GM19239 (cell line): ENCODE measurements around the gene PDLIM3.
"Not testable (repeated sequence)": the region's sequence is repeated elsewhere in the genome, so short reads cannot be mapped to it uniquely, and the experiment has no call there.

Experiments
- DNase-seq: peaks from one replicate; pipeline ENCODE4 v3.0.0; 2011; ENCODE audit warnings: low spot score; ENCODE audit not compliant: insufficient read length
- FAIRE-seq: peaks from 2 replicates; lab custom pipeline; 2011; peaks lifted over from hg19 to GRCh38; lab: Jason Lieb, UNC

PDLIM3 gene

DNA sequence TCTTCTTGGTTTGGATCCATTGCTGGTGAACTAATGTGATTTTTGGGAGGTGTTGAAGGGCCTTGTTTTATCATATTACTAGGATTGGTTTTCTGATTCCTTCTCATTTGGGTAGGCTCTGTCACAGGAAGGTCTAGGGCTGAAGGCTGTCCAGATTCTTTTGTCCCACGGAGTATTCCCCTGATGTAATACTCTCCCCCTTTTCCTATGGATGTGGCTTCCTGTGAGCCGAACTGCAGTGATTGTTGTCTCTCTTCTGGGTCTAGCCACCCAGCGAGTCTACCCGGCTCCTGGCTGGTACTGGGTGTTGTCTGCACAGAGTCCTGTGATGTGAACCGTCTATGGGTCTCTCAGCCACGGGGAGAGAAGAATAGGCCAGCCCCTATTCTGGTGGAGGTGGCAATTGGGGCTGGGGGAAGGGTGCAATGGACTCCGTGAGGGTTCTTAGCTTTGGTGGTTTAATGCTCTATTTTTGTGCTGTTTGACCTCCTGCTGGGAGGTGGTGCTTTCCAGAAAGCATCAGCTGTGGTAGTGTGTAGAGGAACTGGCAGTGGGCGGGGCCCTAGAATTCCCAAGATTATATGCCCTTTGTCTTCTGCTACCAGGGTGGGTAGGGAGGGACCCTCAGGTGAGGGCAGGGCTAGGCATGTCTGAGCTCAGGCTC, 24.1 kb upstream of the PDLIM3 start:
- FAIRE-seq, DNase-seq: not testable (repeated sequence)

DNA sequence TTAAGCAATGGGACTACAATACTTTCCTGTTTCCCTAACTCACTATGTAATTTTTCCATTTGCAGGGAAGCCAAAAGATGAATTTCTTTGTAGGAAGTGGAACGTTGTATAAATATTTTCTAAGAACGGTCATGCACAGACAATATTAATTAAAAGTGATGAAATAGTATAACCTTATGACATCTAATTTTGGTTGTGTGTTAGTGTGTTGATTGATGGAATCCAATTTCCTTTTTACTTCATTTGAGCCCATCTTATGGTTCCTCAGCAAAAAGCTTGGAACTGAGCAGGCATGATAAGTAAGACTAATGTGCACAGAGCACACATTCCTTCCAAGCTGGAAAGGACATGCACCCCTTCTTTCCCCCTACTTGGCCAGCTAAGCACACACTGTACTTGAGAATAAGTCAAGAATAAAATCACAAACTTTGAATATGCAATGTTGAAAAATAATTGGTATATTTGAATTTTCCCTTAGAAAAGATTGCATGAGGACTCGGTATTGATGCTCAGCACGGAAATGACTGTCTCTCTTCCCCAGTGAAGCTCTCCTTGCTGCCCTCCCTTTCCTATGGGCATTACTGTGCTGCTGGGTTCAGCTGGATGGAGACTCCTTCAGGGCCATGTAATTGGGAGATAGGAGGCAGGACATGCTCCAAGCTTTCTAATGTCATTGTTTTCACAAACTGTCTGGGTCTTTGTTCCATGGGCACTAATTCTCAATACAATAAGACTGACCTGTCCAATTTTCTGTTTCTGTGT, 19.2 kb upstream of the PDLIM3 start:
- DNase-seq (no peak), FAIRE-seq (no peak)

DNA sequence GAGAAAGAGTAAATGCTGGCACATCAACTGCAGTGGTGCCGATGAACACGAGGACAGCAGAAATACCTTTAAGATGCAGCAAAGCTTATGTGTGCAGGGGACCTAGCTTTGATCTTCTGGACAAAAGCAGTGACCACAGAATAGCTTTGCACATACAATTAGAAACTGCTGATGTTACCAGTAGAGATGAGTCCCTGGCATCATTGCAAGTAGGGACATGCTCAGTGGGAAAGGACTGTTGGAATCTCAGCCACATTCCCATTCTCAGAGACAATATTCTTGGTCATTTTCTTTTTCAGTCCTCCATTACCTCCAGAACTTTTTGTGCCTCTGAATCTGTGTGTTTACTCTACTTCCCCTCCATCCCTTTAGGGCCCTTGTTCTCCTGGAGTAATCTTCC, 16.9 kb upstream of the PDLIM3 start:
- peak; percentile 18 for FAIRE-seq
- no peak for DNase-seq

DNA sequence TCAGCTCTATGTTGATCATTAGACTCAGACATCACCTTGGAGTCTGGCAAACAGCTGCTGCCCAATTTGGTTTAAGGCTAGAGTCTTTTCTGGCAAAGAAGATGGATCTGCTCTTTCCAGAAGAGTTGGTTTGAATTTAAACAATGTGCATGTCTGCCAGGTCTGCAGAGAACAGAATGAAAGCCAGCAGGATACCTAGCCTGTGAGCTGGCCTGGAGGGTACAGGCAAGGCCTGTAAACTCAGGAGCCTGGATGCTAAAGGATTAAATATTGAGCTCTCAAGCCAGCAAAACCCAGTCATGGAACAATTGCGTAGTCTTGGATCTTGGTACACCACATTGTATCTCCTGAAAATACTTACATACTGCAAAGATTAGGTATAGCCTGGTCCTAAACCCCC, 15.6 kb upstream of the PDLIM3 start:
- no peak for DNase-seq
- FAIRE-seq = no peak

DNA sequence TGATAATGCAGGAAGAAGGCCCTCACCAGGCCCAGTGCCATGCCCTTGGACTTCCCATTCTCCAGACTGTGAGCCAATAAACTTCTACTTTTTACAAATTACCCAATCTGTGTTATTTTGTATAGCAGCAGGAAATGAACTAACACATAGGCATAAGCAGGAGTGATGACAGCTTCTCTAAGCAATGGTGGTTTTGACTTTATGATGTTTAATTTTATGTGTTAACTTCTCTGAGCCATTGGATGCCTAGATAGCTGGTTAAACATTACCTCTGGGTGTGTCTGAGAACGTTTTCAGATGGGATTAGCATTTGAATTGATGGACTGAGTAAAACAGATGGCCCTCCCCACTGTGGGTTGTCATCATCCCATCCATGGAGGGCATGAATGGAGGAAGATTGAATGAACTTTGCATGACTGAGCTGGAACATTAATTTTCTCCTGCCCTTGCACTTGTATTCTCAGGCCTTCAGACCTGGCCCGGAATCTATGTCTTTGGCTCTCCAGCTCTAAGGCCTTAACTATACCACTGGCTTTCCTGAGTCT, 13.9 kb upstream of the PDLIM3 start:
- FAIRE-seq (no peak), DNase-seq (no peak)

DNA sequence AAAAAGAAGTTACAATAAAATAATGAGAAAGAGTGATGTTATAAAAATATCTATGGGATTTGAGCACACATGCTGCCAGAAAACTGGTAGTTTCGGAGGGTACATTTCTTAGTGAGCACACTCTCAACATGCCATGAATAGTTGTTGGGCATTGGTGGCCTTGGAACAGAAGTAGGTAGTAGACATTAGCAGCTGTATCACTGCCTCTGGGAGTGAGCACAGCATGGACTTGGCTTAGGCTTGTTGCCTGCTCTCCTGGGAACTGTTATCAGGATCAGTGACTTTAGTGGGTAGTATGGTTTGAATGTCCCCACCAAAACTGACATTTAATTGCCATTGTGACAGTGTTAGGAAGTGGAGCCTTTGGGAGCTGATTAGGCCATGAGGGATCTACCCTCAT, 13.3 kb upstream of the PDLIM3 start:
- peak; percentile 68 for FAIRE-seq

DNA sequence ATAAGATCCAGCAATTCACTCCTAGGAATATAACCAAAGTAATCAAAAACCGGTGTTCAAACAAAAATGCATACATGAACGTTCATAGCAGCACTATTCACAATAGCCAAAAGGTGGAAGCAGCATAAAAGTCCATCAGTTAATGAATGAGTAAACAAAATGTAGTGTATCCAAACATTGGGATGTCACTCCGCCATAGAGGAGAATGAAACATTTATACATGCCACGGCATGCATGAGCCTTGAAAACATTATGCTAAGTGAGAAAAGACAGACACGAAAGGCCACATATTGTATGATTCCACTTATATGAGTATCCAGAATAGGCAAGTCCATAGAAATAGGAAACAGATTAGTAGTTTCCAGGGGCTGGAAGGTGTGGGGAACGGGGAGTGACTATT, 11.0 kb upstream of the PDLIM3 start:
- no peak for DNase-seq
- no peak for FAIRE-seq

More for the DNA sequence above, 13.3 kb upstream of the PDLIM3 start:
- DNase-seq = no peak

DNA sequence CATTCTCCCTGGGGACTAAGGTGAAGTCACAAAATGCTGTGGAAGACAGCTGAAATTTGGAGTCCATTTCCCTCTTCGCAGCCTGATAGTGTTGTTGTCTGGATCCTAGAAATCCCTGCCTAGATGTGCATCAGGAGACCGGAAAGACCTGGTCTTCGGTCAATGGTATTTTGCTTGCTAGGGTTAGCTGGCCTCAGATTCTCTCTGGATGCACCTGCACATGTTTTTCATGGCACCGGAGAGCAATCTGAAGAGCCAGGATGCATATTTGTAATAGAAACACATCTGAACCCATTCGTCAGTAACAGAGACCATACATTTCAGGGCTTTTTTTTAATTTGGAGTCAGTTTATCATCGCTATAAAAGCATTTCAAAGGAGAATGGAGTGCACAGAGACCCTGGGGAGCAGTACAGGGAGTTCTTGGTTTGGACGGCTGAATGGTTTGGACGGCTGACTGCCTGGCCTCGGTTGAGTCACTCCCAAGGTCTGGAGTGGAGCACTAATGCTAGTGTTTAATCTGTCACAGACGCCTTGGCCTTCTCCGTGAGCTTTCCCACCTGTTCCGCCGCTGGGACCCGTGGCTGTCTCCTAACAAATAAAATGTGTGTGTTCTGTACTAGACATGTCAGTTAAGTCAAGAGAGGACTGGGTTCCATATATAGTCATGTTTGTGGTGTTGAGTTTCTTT, 7.5 kb upstream of the PDLIM3 start:
- no peak for DNase-seq
- FAIRE-seq = no peak

DNA sequence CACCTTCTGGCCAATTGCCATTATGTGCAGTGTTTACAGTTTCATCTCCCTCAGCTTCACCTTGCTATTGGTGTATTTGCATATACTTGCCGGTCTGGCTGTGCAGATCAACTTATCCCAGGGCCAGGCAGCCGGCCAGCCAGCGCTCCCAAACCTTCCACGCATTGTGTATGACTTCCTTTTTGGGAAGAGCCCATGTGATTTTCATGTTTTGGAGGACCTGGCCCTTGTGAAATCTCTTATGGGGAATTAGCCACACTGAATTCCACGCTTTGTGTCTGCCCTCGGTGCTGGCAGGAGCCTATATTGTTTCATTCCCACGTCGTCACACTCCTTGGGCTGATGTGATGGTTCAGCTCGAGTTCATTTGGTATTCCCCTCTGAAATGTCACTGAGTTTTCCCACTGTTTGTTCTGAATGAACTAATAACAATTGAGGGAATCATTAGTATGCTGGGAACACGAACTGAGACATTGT, 6.0 kb upstream of the PDLIM3 start:
- no peak for FAIRE-seq
- no peak for DNase-seq

DNA sequence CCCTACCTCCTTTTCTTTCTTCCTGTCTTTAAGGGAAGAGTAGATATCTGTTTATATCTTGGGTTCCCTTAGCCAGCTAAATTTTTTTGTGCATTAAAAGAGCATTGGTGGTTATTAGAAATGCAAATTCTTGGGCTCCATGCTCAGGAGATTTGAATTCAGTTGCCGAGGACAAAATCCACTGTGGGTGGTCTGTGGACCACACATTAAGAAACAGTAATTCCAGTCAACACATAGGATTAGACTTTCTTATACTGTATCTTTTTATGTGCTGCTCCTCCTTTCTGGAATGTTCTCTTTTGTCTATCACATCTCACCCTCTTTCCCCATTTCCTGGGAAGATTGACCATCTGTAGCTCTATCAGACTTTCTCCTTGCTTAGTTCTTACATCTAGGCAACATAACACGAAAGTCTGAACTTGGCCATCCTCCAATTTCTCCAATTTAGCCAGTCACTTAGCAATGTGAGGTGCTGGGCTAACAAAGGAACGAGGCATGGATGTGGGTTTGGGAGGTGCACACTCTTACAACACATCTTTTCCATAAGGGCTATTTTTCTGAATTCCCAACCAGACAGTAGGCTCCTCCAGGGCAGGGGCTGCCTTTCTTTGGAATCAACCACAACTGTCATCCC, 5.3 kb upstream of the PDLIM3 start:
- no peak for FAIRE-seq
- no peak for DNase-seq

DNA sequence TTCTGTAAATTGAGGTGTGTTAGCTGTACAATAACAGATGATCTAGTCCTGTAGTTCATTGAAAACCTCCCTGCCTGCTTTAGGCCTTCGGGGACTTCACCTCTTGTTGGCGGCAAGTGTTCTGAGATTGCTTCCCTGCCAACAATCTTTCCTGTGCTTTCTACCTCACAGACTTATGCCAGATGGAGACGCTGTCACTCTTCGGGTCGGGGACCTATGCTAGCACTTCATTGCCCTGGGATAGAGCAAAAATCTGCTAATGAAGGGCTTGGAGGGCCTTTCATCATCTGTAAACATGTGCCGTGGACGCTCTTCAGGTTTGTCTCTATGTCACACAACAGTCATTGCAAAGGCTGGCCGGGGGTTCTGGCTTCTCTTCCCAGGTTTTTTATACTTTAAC, 4.7 kb upstream of the PDLIM3 start:
- FAIRE-seq = no peak
- no peak for DNase-seq

DNA sequence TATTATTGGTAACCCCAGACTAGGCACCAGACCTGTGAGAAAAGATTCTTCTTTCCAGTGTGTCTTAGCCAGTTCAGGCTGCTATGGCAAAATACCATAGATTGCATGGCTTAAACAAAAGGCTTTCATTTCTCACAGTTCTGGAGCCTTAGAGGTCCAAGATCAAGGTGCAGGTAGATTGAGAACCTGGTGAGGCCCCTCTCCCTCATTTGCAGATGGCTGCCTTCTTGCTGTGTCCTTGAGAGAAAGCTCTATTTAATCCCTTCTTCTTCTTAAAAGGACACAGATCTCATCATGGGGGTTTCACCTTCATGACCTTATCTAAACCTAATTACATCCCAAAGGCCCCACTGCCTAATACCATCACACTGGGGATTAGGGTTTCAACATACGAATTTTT, 3.5 kb upstream of the PDLIM3 start:
- DNase-seq = no peak
- FAIRE-seq = no peak

DNA sequence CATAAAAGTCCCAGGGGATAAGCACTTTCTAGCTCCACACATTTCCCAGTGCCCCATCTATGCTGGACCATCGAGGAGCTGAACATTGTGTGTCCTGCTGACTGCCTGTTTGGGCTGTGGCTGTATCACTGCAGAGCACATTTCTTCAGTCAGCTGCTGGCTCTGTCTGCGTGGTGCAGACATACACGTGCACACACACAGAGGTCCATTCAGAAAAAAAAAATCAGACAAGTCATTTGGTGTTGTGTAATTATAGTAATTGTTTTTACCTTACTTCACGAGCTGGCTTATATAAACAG, 1.1 kb upstream of the PDLIM3 start:
- FAIRE-seq = no peak
- no peak for DNase-seq

DNA sequence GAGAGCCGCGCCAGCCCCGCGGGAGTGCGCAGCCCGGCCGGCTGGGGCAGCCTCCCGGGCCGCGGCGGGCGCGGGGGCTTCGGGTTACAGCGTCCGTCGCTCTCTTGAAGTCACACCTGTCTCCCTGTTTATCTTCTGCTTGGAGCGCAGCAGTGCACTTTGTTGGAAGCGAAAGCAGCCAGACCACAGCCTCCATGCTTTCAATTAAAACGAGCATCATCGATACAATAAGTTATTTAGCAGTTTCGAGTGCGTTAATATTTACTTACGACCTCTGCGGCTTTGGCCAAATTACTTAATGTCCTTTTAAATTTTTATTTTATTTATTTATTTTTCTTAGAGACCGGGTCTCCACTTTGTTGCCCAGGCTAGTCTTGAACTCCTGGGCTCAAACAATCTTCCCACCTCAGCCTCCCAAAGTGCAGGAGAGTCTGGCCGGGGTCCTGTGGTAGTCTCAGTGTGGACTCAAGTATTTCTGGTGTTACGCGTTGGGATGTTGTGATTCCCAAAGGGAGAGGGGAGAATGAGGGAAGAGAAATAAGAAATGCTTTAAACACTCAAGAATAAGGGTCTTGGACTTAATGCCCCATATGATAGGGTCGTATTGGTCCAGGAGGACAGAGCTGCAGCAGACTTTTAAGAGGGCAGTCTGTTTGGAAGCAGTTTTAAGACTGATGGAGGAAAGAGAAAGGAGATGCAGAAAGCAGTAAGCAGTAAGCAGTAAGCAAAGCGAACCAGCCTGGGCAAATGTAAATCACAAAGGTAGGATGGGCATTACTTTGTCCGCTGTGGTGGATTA, 504 bp upstream of the PDLIM3 start:
- FAIRE-seq = peak; percentile 4
- DNase-seq = no peak

DNA sequence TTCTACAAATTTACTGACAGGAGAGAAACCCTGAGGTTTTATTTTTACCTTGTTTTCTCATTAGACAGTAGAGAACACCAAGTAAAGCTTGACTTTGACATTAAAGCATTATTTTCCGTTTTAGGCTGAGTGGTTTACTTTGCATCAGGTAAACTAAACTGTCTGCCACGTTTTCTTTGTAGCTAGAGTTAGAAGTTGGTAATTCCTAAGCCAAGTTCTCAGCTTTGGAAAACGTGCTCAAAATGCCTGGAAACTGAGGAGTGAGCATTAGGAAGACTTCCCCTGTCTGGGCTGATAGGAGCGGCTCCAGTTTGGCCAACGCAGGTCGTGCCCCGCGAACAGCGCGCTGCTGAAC, 819 bp downstream of the PDLIM3 start:
- no peak for DNase-seq
- FAIRE-seq = peak; percentile 21

DNA sequence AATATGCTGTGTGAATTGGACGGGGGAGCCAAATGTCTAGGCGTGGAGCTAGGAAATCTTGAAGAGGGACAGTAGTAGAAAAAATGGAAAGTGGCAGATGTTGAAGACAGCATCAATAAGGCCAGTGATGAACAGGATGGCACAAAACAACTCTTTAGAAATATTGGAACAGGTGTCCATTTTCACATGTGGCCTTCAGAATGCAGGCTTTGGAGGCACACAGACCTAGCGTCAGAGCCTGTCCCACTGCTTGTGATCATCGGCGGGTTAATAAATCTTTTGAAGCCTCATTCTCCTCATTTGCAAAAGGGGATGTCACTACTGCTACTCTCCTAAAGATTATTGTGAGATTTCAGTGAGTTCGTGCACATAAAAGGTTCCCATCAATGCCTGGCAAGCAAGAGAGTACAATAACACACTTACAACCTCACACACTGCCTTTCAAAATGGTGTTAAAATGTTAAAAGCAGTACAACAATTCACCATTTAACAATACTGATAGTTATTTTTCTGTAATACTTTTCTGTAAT, 2.4 kb downstream of the PDLIM3 start:
- DNase-seq (no peak), FAIRE-seq (no peak)

DNA sequence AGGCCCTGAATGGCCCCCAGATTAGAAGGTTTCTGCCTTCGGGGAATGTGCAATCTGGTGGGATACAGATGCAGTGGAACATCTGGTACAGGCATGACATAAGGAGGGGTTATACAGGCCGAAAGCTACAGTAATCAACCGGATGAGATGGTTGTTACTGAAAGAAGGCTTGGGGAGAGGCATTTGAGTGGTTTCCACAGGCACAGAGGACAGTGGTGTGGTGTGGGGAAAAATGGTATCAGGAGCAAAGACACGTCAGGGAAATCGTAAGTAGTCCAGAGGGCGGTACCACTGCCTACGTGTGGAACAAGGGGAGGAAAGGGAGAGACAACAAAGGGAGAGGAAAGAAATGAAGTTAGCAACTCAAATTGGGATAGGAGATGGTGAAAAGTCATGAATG, 3.0 kb downstream of the PDLIM3 start:
- no peak for FAIRE-seq
- no peak for DNase-seq

DNA sequence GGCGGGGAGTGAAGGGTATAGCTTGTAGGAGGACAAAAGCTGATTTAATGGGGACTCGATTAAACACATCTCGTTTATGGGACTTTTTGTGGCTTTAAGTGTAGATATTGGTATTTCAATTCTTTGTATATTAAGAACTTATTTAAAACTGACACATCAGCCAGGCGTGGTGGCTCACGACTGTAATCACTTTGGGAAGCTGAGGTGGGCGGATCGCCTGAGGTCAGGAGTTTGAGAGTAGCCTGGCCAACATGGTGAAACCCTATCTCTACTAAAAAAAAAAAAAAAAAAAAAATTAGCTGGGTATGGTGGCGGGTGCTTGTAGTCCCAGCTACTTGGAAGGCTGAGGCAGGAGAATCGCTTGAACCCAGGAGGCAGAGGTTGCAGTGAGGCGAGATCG, 3.7 kb downstream of the PDLIM3 start:
- DNase-seq, FAIRE-seq: not testable (repeated sequence)

DNA sequence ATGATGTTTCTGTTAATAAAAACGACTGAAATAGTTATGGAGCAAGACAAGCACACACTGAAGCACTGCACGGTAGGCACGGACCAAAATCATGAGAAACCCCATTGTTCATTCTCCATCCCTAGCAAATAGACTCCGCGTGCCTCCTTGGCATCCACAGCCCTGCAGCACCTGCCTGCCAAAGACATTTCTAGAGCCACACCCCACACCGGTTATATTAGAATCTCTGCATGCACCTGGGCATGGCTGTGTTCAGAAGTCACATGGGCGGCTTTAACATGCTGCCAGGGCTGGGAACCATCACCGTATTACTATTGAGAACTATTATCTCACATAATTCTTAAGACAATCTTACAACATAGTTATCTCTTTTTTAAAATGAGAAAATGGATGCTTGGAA, 5.9 kb downstream of the PDLIM3 start:
- FAIRE-seq (no peak), DNase-seq (no peak)
